ENCODE results near the gene HBEGF.
A peak's percentile ranks its signal among the peaks of the same experiment; 100 is the strongest.

The HBEGF gene

GRCh38 chr5:140331638-140332037 lies 14.8 kb downstream of the HBEGF start:
- DNase-seq: no peak

GRCh38 chr5:140329739-140330481 lies 16.5 kb downstream of the HBEGF start:
- DNase-seq: no peak

GRCh38 chr5:140328036-140328764 lies 18.2 kb downstream of the HBEGF start:
- no peak for DNase-seq

GRCh38 chr5:140327589-140327988 lies 18.8 kb downstream of the HBEGF start:
- DNase-seq: no peak

- DNase-seq: no peak
Measured at GRCh38 chr5:140325486-140325885, 20.9 kb downstream of the HBEGF start.

GRCh38 chr5:140324617-140325241 lies 21.7 kb downstream of the HBEGF start:
- DNase-seq: peak; percentile 99

GRCh38 chr5:140324041-140324600 lies 22.3 kb downstream of the HBEGF start:
- DNase-seq: peak; percentile 66

GRCh38 chr5:140322751-140323731 lies 23.4 kb downstream of the HBEGF start:
- peak; percentile 49 for DNase-seq

GRCh38 chr5:140321796-140322195 lies 24.6 kb downstream of the HBEGF start:
- peak; percentile 98 for DNase-seq

- peak; percentile 92 for DNase-seq
Measured at GRCh38 chr5:140319833-140320232, 26.6 kb downstream of the HBEGF start.

GRCh38 chr5:140318792-140319191 lies 27.6 kb downstream of the HBEGF start:
- DNase-seq: no peak

- DNase-seq: no peak
Measured at GRCh38 chr5:140317859-140318258, 28.5 kb downstream of the HBEGF start.

GRCh38 chr5:140312791-140313189 lies 33.6 kb downstream of the HBEGF start:
- DNase-seq: peak; percentile 31

- DNase-seq: peak; percentile 83
Measured at GRCh38 chr5:140312067-140312790, 34.2 kb downstream of the HBEGF start.

GRCh38 chr5:140311011-140311467 lies 35.4 kb downstream of the HBEGF start:
- peak; percentile 29 for DNase-seq

GRCh38 chr5:140310434-140310833 lies 36.0 kb downstream of the HBEGF start:
- DNase-seq: peak; percentile 64

- DNase-seq: no peak
Measured at GRCh38 chr5:140309706-140310249, 36.6 kb downstream of the HBEGF start.

- DNase-seq: peak; percentile 67
Measured at GRCh38 chr5:140305471-140305870, 40.9 kb downstream of the HBEGF start.

- DNase-seq: peak; percentile 82
Measured at GRCh38 chr5:140303966-140304365, 42.4 kb downstream of the HBEGF start.

- DNase-seq: peak; percentile 98
Measured at GRCh38 chr5:140302786-140303639, 43.4 kb downstream of the HBEGF start, which contains the start of gene PFDN1. Gene PFDN1 (minus strand): TSS chr5:140303101. CDS start chr5:140303073, 28 bp downstream.

Data from inflammatory macrophage treated with lipopolysaccharide for 4 hours (primary cell).